ENCODE data around the gene CYB561D2.

CYB561D2 gene

DNA sequence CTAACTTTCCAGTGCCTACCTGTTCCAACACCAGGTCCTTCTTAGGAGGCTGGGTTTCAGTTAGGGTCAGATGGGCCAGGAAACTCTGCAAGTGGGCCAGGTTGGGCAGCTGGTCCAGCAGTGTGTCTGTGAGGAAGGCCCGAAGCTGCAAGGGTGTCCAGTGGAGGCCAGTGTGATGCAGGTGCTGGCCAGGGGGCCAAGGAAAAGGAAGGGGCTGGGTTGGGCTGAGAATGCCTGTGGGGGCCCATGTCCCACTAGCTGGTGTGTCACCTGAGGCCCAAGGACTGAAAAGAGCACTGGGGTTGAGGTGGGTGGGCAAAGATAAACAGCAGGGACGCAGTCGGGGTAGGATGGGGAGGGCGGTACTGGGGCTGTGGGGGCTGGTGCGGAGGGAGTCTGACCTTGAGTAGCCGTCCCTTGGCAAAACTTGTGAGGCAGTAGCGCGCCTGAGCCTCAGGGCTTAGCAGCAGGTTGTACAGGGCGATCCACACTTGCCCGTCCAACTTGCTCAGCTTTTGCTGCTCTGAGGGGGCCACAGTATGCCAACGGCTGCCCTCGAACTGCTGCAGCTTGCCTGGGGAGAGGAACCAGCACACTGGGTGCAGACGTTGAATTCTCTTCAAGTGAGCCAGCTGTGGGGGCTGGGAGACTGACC, 8.5 kb upstream of the CYB561D2 start:
- DNase-seq (ENCODE audit: low read depth in 3 of 3): no peak

GRCh38 chr3:50342813-50343633, 7.6 kb upstream of the CYB561D2 start:
- no peak for DNase-seq (ENCODE audit: low read depth in 3 of 3)

DNA sequence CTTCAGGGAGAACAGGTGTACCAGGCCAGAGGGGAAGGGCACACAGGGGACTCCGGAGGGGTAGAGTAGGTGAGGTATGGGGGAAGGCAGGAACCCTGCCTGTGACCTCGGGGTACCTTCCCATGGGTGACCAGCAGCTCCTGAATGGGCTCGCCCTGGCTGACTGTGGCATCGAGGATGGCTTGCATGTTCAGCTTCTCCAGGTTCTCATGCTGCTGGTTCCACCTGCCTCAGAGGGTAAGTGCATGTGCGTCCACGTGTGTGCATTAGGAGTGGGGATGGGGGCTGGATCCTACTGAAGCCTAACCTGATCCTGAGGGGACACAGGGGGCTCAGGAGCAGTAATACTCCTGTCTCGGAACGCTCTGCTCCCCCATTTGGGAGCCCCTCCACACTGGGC, 5.7 kb upstream of the CYB561D2 start:
- DNase-seq (ENCODE audit: low read depth in 3 of 3): no peak

GRCh38 chr3:50345586-50346234, 5.0 kb upstream of the CYB561D2 start, which contains the start of gene ZMYND10:
Gene ZMYND10 (minus strand): TSS chr3:50345732. CDS start chr3:50345579, 153 bp downstream.
- DNase-seq (ENCODE audit: low read depth in 3 of 3): peak; percentile 50 to 55 (median 54)

DNA sequence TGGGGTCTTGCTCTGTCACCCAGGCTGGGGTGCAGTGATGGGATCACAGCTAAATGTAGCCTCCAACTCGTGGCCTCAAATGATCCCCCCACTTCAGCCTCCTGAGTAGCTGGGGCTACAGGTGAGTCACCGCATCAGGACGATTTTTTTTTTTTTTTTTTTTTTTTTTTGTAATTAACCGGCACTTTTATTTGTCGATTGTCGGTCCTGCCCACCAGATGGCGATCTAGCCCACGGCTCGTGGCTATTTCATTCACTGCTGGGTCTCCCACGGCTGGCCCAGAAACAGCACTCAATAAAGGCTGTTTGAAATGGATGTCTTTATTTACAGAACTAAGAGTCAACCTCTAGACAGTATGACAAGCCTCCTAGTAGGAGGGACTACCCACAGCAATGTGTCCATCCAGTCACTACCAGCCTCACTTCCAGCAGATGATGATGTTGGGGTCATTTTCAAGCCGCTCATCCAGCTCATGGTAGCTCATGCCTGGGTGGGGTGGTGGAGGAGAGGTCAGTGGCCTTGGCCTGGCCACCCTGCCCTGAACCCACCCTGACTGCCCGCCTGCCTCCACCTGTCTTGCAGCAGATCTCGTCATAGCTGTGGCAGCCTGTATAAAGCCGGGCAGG, 3.4 kb upstream of the CYB561D2 start:
- DNase-seq (ENCODE audit: low read depth in 3 of 3): peak in 2 of 3 experiments; percentile 64 to 66

GRCh38 chr3:50350213-50350526, 492 bp upstream of the CYB561D2 start:
- DNase-seq (ENCODE audit: low read depth in 3 of 3): no peak

- DNase-seq (ENCODE audit: low read depth in 3 of 3): no peak
Observed at GRCh38 chr3:50351323-50351697, 648 bp downstream of the CYB561D2 start.

- no peak for DNase-seq (ENCODE audit: low read depth in 3 of 3)
Observed at GRCh38 chr3:50352781-50353180, 2.1 kb downstream of the CYB561D2 start.

DNA sequence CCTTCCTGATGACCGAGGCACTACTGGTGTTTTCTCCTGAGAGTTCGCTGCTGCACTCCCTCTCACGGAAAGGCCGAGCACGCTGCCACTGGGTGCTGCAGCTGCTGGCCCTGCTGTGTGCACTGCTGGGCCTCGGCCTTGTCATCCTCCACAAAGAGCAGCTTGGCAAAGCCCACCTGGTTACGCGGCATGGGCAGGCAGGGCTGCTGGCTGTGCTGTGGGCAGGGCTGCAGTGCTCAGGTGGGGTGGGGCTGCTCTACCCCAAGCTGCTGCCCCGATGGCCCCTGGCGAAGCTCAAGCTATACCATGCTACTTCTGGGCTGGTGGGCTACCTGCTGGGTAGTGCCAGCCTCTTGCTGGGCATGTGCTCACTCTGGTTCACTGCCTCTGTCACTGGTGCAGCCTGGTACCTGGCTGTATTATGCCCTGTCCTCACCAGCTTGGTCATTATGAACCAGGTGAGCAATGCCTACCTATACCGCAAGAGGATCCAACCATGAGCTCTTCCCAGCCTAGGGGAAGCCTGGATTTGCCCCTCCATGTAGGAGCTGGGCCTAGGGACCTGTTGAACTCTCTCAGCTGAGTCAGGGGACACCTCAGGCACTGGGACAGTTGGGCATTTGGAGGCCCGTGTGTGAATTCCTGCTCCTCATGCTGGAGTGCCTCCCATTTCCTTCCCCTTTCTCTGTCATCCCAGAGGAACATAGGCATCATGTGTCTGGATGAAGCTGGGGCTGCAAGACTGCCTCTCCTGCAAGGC, 2.8 kb downstream of the CYB561D2 start:
- no peak for DNase-seq (ENCODE audit: low read depth in 3 of 3)

DNA sequence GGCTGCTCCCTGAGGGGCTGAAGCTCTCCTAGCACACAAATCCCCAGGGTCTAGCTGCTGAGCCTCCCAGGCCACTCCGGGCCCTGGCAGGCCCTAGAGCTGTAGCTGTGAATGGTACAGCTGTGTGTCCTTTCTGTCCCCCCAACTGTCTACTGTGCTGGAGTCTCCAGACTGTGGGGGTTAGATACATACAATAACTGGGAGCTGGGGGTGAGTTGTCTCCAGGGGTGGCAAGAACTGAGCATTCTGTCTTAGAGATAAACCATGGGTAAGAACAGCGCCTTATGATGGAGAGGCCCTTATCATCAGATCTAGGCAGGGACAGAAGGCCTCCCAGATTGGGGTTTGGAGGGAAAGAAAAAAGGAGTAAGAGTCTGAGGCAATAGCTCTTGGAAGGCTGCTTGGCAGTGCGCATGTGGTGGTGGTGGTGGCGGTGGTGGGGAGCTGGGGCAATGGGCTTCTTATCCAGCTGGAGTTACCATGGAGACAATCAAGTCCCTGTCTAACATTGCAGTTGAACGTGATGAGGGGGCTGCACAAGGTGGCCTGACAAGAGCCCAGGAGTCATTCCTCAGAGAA, 3.6 kb downstream of the CYB561D2 start:
- DNase-seq (ENCODE audit: low read depth in 3 of 3): no peak

- no peak for DNase-seq (ENCODE audit: low read depth in 3 of 3)
Observed at GRCh38 chr3:50354850-50355249, 4.2 kb downstream of the CYB561D2 start.

GRCh38 chr3:50355829-50356552, 5.3 kb downstream of the CYB561D2 start:
- DNase-seq (ENCODE audit: low read depth in 3 of 3): no peak

GRCh38 chr3:50356553-50356952, 5.9 kb downstream of the CYB561D2 start:
- DNase-seq (ENCODE audit: low read depth in 3 of 3): no peak

- no peak for DNase-seq (ENCODE audit: low read depth in 3 of 3)
Observed at GRCh38 chr3:50357481-50357880, 6.8 kb downstream of the CYB561D2 start.

GRCh38 chr3:50358355-50358910, 7.8 kb downstream of the CYB561D2 start:
- DNase-seq (ENCODE audit: low read depth in 3 of 3): no peak

DNA sequence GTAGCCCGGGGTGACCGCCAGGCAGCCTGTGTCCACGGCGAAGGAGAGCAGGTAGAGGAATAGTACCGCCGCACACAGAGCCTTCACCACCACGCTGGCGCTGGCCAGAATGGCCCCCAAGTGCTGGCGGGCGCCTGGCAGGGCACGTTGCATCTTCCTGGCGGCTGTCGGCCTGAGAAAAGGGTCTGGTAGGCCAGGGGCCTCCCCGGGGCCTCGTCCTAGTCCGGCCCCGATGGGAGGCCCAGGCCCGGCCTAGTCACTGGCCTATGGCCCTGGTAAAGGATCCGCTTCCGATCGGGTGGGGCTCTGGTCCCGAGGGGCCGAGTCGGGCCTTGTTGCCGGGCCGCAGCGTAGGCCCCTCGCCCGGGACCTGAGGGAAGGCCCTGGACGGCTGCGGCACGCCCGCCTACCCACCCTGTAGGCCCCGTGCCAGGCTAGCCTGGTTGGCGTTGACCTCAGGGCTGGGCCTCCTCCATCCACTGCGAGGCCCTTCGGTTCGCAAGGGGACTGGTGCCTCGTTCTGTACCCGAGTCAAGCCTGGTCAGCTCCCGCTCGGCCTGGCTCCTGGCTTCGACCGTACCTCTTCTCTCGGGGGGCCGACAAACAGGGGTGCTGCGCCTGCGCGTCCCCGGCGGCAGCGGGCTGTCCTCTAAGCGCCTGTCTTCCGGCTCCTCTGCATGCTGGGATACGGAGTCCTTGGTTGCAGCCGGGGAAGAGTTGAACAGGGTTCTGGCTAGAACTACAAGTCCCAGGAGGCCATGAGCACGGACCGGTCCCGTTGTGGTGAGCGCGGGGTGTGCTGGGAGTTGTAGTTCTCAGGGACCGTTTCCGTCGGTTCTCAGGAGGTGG, 8.5 kb downstream of the CYB561D2 start, which contains the start of gene TMEM115:
Gene TMEM115 (minus strand): TSS at position 611 of the 849 bp plus-strand sequence. CDS start 458 bp downstream, at position 153.
- DNase-seq (ENCODE audit: low read depth in 3 of 3): peak; percentile 74 to 93 (median 91)

- no peak for DNase-seq (ENCODE audit: low read depth in 3 of 3)
Observed at GRCh38 chr3:50359760-50360110, 9.1 kb downstream of the CYB561D2 start.

DNA sequence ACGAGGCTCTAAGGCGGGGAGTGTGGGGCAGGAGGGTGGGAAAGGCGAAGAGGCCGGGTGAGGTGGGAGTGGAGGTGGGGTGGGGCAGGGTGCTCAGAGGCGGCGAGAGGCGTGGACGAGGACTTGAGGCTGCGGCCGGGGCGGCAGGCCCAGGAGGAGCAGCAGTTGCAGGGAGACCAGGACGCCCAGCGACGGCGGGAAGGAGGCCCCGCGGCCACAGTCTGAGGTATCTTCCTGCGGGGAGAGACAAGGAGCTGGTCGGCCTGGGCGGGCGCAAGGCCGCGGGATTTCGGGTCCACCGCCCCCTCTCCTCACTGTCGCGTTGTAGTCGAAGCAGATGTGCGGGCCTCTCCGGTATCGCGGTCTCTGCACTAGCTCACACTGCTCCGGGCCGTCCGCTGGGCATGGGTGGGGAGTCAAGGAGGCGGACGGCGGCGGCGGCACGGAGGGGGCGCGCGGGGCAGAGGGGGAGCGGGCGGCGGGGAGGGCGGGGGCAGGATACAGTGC, 14.0 kb downstream of the CYB561D2 start:
- DNase-seq (ENCODE audit: low read depth in 3 of 3): no peak

Data from stimulated activated CD4-positive, alpha-beta T cell treated with anti-CD3 and anti-CD28 coated beads, TNF-alpha, amount 100 ng/mL, for 4 hours (primary cell).